Right forelimb (tissue), 1 donor: ENCODE results near the gene SMAD6.
"Not testable (repeated sequence)": the region's sequence is repeated elsewhere in the genome, so short reads cannot be mapped to it uniquely, and the experiment has no call there.

Experiments
- DNase-seq: peaks from one replicate; pipeline ENCODE4 v3.0.0-alpha.2; 2018

Gene SMAD6

DNA sequence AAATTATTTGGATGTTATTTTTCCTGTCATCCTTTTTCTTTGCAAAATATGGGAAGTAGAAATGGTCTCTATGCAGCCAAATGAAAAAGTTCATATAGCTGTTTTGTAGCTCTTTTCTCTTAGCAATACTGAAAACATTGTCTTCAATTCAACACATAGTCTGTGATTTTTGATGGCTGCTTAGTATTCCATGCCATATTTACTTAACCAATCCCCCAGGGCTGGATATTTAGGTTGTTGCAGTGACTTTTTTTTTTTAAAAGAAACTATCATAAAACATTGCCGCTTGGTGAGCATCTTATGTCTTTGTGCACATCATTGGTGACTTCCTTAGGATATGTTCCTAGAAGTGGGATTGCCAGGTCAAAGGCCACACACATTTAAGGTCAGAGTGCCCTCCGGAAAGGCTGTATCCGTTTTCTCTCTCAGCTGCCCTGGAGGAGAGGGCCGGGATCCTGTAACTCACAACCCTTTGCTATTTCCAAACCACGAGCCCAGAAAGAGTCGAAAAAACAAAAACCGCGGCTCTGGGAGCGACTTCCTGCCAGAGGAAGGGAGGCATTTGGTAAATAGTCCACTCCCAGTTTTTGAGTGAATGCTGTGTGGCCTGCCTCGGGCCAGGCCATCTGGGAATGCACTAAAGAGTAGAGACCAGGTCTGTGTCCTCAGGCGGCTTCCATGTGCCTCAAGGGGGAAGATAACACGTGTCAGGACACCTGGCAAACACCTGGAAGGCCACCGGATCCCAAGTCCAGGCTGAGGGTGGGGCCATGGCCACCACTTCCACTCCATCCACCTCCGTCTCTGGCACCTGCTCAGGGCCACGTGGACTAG, 41.9 kb downstream of the SMAD6 start:
- DNase-seq: no peak

DNA sequence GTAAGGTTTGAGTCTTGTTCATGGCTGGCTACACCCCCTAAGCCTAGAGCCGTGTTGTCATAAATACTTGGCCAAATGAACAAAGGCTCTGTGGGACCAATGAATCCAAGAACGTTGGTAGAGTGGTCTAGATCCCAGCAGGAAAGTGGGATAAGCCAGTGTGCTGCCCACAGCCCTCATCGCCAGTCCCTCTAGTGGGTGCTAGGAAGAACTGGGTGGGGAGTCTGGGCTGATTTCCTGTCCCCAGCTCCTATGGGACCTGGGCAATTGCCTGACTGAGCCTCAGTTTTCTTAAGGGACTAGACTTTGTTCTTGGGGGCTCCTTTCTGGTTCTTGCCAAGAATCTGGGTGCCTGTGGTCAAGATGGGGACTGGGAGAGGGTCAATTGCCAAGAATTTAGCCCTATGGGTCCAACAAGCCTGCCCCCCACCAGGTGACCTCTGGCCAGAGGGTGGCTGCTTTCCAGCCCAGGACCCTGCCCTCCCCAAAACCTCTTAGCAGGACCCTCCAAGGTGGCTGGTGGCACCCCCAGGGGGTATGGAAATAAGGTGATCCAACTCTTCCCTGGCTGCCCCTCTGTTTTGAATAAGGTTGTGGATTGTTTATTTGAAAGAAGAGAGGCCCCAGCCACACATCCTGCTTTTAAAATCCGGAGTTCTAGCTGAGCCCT, 42.7 kb downstream of the SMAD6 start:
- DNase-seq: no peak

DNA sequence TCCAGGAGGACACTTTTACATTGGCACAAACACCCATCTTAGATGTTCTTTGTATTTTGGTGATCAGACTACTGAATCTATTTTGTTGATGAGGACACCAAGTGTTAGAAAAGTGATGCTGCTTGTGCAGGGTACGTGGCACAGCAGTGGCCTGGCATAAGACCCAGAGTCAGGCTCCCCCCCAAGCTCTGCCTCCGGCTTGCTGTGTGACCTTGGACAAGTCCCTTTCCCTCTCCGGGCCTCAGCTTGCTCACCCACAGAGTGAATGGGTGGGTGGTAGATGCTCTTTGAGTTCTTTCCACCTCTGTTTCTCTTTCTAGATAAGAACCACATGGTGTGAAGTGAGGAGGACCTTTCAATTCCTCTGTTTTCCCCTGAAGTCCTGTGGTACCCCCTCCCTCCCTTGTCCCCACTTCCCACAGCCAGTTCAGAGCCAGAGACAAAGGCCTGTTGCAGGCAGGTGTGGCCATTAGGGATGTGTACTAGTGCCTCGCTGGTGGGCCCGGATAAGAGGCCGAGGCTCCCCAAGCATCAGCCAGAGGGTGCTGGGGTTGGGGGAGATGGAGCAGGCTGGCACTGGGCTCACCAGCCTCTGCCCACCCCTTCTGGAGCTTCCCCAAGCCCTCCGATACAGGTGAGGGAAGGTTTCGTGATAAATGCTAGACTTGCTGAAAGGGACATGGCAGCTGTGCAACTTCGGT, 43.6 kb downstream of the SMAD6 start:
- no peak for DNase-seq

DNA sequence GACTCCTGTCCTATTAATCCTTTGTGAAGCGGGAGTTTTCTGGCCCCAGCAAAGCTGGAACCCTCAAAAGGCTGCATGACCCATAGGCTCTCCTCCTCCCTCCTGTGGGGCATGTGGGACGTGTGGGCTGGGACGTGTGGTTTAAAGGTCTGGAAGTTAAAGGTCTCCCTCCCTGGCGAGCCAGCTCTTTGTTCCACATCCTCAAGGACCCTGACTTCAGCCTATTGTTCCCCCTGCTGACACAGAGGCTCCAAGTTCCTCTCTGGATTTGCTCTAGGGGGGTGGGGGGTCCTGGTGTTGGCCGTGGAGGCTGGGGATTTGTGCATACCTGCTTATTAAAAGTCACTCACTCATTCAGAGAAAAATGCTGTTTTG, 44.2 kb downstream of the SMAD6 start:
- DNase-seq: no peak

DNA sequence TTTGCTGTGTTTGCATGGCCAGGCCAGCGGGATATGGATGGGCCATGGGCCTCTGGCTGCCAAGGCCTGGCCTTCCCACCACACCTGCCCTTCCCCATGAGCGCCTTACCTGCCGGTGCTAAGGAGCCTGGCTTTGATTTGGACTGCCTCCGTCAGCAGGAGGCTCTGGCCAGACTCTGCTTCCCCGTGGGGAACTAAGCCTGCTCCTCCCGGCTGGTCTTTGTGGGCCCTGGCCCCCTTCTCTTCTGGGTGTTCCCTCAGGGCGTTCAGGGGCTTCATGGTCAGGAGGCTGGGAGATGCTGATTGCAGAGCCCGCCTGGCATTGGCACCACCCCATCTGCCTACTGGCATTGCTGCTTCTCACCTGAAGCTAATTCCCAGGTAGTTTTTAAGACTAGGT, 45.2 kb downstream of the SMAD6 start:
- no peak for DNase-seq

DNA sequence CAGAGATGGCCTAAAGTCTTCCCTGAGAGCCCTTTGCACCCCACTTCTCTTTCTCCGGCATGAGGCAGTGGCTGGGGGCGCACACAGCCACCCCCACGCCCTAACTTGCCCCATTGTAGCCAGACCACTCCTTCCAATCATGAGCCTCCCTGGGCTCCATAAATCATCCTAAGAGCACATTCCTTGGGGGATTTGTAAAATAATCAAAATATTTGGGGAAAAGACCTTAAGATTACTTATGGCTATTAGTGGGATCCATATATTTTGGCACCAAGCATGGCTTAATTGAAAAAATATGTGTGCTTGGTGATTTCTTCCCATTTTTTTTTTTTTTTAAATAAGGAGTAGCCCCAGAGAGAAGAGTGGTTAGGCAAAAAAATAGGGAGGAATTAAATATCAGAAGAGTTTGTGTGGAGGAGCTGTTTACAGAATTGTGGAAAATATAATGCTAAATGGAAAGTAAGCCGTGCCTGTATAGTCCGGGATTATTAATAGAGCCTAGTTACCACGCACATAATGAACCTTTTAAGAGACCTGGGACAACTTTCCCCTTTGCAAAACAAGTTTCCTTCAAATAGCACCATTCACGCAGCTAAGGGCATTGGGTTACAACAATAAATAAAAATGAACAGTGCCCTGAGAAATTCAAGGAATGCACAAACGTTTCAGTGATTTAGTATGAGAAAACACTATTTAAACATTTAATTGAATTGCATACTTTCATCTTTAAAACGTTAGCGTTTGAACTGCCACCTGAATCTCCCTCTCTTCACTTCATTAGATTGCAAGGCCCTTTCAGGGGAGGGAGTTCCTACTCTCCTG, 46.1 kb downstream of the SMAD6 start:
- no peak for DNase-seq

DNA sequence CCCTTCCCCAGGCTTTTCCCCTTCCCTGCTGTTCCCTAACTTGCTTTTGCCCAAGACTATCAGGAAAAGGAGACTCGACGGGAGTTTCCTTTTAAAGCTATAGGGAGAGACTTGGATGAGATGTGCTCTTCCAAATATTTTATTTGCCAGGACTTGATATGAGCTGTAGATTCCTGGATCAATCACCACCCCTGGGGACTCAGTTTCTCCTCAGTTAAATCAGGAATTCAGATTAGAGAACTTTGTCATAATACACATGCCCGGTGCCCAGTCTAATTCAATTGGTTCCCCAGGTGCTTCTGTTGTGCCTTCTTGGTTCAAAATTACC, 46.6 kb downstream of the SMAD6 start:
- no peak for DNase-seq

DNA sequence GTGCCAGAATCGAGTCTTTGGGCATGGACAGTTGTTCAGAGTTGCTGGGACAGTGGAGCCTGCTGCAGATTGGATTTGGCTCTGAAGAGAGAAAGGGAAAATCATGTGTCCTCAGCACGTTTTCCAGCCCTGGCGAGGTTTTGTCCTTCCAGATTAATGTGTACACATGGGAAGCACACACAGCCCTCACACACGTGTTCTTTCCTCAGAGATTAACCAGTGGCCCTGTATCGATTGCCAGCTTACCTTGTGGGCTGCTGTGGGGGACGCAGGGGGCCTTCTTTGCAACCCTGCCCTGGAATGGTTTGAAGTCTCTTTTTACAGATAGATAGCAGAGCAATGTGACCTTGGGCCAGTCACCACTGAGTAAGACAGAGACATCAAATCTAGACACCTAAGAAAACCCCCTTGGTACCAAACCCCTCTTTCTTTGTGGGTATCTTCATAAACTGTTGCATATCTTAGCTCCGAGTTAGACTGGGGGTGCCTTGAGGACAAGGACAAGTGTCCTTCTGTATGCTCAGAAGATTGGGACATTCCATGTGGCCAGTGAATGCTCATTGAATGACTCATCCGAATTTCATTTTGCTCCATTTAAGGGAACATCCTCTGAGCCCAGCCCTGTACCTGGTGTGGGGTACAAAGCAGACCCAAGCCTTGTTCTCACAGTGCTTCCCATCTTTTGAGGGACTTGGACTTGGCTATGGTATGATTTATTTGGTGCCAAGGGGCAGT, 48.0 kb downstream of the SMAD6 start:
- DNase-seq: no peak

DNA sequence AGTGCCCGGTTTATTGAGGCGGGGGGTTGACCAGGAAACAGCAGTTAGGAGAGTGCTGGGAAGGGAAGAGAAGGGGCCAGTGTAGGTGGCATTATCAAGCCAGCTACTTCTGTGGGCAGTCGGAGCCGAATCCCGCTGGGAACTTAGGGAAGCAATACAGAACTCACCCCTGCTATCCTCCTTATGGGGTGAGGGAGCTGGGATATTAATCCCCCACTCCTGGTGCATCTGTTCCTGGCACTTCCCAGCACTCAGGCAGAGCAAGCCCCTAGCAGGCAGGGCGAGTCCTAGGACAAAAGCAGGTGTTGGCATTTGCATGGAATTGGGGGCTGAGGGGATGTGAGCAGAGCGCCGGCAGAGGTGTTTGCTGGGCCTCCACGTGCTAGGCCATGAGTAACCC, 48.6 kb downstream of the SMAD6 start:
- no peak for DNase-seq

DNA sequence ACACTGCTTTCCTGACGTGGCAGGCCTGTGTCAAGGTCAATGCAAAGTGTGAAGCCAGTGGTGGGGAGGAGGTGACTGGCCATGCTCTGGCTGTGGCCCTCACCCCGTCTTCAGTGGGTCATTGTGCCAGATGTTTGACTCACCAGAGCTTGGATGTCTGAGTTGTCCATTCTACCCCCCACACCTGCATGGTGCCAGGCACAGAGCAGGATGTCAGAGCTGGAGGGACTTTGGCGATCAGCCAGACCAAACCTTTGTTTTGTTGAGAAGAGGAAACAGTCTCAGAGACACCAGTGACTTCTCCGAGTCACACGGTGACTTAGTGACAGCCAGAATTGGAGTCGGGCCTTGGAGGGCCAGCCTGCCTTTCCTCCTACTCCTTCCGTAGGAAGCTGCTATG, 49.5 kb downstream of the SMAD6 start:
- DNase-seq: no peak

DNA sequence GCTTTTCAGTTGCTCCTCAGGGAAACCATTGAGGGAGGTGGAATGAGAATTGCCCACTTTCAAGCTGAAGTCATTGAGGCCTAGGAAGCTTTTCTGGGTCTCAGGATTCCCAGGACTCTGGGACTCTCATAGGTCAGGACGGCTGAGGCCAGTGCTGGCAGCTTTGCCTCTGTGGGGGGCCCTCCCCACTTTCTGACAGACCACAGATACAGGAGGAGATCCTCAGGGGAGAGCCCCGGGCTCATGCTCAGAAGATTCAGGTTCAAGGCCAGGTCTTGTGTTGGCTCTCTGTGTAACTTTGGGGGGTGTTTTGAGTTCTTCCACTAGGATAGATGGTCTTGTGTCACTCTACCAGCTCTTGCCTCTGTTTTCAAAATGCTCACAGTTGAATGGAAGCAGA, 50.0 kb downstream of the SMAD6 start:
- DNase-seq: no peak

DNA sequence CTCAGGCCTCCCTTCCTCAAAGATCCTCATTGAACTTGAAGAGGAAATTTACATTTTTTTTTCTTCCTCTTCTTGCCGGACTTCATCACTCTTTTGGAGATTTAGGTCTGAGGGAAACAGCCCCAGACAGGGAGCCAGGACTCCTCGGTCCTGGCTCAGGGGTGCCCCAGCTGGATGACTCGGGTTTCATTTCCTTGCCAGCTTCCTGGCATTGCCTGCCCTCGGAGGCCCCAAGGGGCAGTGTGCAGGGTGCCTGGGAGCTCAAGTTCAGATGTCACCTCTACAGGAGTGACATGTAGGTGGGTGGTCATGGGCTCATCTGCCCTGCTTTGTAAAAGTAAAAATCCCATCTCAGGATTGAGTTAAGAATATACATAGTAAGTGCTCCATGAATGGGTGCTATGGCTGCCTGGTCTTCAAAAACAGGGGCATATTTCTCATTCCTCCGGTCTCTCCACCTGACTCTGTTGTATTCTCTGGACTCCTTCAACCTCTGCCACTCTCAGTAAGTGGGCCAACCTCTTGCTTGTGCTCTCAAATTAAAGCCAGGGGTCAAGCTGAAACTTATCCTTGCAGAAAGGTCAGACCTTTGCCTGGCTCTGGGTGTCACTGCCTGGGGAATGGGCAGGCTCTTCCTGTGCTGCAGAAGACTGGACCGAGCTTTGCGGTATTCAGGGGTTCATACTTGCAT, 51.8 kb downstream of the SMAD6 start:
- DNase-seq: no peak

DNA sequence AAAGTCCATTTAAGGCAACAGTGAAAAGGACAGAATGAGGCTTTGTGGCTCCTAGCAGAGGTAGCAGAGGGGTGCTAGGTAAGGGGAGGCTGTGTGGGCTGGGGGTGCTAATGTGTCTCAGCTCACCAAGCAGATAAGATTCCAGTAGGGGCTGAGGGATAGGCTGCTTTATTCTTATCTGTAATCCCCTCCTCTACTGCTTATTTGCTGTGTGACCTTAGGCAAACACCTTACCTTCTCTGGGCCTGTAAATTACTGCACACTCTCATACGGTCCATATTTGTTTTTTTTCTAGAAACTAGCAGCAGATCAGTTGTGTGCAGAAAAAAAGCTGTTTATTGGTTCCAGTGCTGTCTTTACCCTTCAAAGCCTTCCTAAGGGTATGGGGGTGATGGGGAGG, 52.8 kb downstream of the SMAD6 start:
- no peak for DNase-seq

DNA sequence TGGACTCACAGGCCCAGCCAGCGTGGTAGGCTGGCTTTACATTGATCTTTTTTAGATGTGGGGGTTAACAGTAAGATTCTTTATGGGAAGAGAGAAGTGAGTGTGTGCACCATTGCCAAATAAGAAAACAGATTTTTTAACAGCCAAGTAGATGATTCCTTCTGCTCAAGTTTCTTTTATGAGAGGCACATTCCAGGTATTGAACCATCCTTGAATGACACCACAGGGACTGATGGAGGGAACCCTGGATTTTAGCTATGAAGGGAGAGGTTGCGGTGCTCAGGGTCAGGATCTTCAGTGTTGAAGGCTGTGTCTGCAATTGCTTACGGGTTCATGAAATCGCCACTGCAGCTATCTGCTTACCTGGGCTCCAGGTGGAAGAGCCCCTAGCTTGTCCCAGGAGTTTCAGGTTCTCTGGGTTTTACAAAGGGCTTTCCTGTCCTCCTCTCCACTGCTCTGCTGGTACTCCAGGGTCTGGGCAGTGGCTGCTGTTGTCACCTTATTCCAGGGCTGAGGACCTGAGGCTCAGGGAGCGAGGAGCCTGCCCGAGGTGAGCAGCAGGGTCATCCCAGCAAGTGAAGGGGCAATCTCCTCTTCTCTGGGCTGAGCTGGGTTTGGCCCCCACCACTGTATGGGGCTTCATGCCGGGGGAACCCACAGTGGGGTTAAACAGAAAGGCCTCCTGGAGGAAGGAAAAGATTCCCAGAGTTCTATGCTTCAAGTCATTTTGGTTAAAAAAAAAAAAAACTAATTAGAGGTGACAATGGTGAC, 53.4 kb downstream of the SMAD6 start:
- no peak for DNase-seq

DNA sequence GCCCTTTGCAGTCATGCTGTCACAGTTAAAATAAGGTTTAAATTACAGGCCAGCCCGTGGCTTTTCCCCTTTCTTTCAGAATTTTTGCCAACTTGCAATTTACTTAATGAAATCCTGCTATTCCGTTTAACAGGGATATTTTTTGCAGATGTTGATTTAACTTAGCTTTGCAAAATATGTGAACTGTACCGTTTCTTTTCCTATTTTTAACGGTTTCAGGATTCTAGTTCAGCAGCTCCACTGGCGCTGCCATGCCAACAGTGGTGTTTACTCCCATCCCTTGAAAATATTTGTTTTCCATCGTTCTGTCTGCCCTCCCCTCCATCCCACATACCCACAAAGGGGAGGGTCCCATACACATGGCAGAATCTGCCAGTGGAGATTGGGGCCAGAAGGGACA, 54.3 kb downstream of the SMAD6 start:
- DNase-seq: peak; percentile 73

DNA sequence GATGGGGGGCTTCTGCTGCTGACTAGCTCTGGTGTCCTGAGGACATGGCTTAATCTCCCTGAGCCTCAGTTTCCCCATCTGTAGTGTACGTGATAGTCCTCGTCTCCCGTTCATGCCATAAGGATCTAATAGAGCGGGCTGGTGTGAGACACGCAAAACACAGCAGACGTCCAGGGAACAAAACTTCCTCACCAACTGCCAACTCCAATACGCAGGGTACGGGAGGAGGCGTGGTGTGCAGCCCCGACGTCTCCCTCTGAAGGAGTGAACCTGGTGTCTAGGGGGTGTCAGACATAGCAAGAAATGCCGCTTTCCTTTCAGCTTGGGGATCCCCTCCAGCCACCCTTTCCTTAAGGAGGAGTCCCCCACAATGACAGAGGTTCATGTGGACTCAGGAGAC, 55.0 kb downstream of the SMAD6 start:
- no peak for DNase-seq

DNA sequence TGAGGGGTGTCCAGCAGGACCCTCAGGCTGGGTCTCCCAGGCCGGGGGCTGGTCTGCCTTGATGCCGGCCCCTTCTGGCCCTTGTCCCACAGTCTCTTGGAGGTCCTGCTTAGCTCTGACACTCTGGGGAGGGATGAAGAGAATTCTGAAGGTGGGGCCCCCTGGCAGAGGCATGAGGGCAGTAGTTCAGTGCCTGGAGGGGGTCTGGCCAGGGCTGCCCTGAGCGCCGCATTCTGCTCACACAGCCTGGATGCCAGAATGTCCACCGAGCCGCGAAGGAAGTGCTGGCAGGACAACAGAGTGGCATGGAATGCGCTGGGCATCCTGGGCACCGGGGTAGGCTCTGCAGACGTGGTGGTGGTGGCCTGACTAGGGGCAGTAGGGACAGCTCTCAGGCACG, 55.5 kb downstream of the SMAD6 start:
- DNase-seq: no peak

DNA sequence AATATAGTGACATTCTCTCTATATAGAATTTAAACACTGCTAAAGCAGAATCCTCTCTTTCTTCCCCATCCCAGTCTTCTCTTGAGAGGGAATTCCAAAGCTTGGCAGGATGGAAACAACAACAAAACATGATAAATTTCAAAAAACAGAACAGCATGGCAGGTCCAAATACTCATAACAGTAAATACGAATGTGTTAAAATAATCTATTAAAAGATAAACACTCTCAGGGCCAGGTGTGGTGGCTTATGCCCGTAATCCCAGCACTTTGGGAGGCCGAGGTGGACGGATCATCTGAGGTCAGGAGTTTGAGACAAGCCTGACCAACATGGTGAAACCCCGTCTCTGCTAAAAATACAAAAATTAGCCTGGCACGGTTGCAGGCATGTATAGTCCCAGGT, 56.2 kb downstream of the SMAD6 start:
- DNase-seq: not testable (repeated sequence)

DNA sequence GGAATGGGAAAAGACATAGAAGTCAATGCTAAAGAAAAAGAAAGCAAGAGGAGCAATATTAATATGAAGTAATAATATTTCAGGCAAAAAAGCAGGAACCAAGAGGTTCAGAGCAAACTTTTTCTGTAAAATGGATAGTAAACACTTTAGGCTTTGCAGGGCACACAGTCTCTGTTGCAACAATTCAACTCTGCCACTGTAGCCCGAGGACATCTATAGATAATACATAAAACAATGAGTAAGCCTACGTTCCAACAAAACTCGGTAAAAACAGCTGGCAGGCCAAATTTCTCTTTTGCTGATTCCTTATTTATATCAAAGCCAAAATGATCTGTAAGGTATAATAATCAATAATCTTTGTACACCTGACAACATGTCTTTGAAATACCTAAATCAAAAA, 56.8 kb downstream of the SMAD6 start:
- DNase-seq: no peak

DNA sequence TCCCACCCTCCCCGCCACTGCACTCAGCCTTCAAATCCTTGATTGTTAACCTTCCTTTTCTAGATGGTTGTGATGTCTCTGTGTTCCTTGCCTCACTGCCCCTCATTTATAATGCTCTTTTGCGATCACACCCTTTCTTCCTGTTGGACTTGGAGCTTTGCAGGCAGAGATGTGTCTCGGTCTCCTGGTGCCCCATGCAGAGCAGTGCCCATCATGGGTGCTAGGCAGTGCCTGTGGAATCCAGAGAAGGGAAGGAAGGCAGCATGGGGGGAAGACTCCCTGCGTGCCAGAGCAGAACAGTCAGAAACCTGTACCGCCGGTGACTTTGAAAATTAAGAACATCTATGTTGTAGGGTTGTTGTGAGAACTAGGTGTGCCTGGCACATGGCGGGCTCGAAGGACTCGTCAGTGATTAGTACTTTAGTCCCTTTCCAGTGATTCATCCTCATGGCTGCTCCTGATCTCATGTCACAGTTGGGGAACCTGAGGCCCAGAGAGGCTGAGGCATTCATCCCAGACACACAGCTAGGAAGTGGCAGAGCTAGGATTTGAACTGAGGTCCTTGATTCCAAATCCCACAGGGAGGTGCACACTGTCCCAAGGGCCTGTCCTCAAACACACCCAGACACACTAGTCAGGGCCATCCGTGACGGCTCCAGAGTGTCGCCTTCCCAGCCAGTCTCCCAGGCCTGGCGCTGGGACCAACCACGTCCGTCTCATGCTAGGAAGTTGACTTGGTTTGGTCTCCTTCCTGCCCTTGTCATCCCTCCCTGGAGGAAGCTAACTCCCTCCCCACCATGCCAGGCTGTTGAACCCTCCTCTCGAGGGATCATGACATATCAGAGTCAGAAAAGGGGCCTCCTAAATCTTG, 58.3 kb downstream of the SMAD6 start:
- no peak for DNase-seq
